MM.1S (cell line): ENCODE results near the gene NUP50.

Experiments used
- CTCF ChIP-seq: fragments of 300-600 bp; sonication (generic); IDR thresholded peaks from 2 replicates; pipeline ENCODE4 v1.5.1; 2016; ENCODE audit warnings: antibody characterized with exemption, low read length, mixed read lengths
- EZH2 ChIP-seq: fragments of 300-600 bp; sonication (generic); optimal IDR thresholded peaks from 2 replicates; pipeline ENCODE3; 2017; ENCODE audit warnings: low read depth, mild to moderate bottlenecking, antibody characterized with exemption, low read length, mixed read lengths
- EZH2phosphoT487 ChIP-seq: fragments of 300-600 bp; sonication (generic); IDR thresholded peaks from 2 replicates; pipeline ENCODE4 v1.6.1; 2018; ENCODE audit warnings: antibody characterized with exemption, low read length

GRCh38 chr22:45233386-45233785 is 69.7 kb downstream of the NUP50 start:
- no peak for TF ChIP-seq CTCF
- no peak for TF ChIP-seq EZH2phosphoT487
- TF ChIP-seq EZH2 = no peak
